ENCODE measurements around the gene AR. TPM values are rescaled to one million over a fixed set of nuclear protein-coding genes. Genes with fewer than 3 reads are reported as not detected.

AR gene
- total and polyA plus RNA-seq, 7 donors: 0.99 to 16.0 (median 7.3) TPM

DNA sequence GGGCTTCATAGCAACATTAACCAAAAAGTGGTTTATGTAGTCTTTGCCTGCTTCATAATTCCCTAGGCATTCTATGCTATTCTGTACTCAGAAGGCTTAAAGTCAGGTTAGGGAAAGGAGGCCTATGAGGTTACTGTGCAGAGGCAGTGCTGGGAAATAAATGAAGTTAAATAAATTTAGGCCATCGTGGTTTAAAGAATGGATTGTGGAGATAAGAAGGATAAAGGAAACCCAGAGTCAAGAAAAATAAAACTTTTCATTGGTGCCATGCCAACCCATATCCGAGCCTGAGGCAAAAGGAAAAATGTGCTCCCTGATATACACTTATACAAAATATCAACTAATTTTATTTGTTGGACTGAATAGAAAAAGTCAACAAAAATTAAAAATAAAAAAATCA lies 70.2 kb downstream of the AR start:
- H3K27me3 ChIP-seq (ENCODE audit: insufficient read depth in 3 of 3, low read length in 2 of 3): no peaks in the 10 kb centered on the region
- no peak for DNase-seq
- H3K4me1 ChIP-seq: no peaks in the 10 kb centered on the region
- 63 to 74% (median 72%) methylated on average over 2 of the region's 2 CpGs for WGBS, 3 donors
- TF ChIP-seq CTCF (IDR thresholded peaks at IDR 0.05): no peak
- H3K9me3 ChIP-seq: peaks cover 12% of the 10 kb centered on the region
- H3K36me3 ChIP-seq (ENCODE audit: insufficient read depth in 1 of 2, low read depth in 1 of 2): no peaks in the 10 kb centered on the region
- no peak for ATAC-seq
- intact Hi-C loops (cut with DNase I): no loop called here
- no peak overlapping the region for H3K27ac ChIP-seq
- no peak overlapping the region for H3K4me3 ChIP-seq

GRCh38 chrX:67614423-67614822 lies 70.6 kb downstream of the AR start:
- no peaks in the 10 kb centered on the region for H3K36me3 ChIP-seq (ENCODE audit: insufficient read depth in 1 of 2, low read depth in 1 of 2)
- TF ChIP-seq CTCF (IDR thresholded peaks at IDR 0.05): no peak
- no peak for DNase-seq
- H3K4me3 ChIP-seq: no peak overlapping the region
- H3K4me1 ChIP-seq: no peaks in the 10 kb centered on the region
- no peak overlapping the region for H3K27ac ChIP-seq
- intact Hi-C loops (cut with DNase I): no loop called here
- H3K9me3 ChIP-seq: peaks cover 12% of the 10 kb centered on the region
- no peak for ATAC-seq
- WGBS, 3 donors: 65 to 90% (median 70%) methylated on average over 1 of the region's 1 CpG
- H3K27me3 ChIP-seq (ENCODE audit: insufficient read depth in 3 of 3, low read length in 2 of 3): no peaks in the 10 kb centered on the region

DNA sequence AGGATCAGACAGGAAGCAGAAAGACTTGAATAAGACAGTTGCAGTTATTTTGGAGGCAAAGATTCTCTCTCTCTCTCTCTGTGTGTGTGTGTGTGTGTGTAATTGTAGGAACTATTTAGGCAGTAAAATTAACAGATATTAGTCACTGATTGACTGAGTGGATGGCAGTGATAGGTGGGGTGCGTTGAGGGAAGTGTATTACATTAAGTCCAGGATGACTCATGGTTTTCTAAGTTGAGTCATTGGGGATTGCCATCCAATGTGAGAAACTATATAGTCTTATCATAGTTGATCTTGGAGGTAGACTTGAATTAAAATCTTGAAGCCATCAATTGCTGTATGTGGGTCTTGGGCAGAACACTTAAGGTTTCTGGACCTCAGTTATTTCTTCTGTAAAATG lies 75.4 kb downstream of the AR start:
- peaks cover 11% of the 10 kb centered on the region for H3K9me3 ChIP-seq
- H3K4me3 ChIP-seq: no peak overlapping the region
- H3K27me3 ChIP-seq (ENCODE audit: insufficient read depth in 3 of 3, low read length in 2 of 3): no peaks in the 10 kb centered on the region
- H3K36me3 ChIP-seq (ENCODE audit: insufficient read depth in 1 of 2, low read depth in 1 of 2): no peaks in the 10 kb centered on the region
- no peak overlapping the region for H3K27ac ChIP-seq
- no peak for TF ChIP-seq CTCF (IDR thresholded peaks at IDR 0.05)
- ATAC-seq (peak in 3 of 4 donors; percentile 44 to 61 (median 57)), DNase-seq (no peak)
- 16 to 35% (median 21%) methylated on average over 1 of the region's 1 CpG for WGBS, 3 donors
- intact Hi-C loops (cut with DNase I): no loop called here
- H3K4me1 ChIP-seq: no peaks in the 10 kb centered on the region

GRCh38 chrX:67622053-67622585 lies 78.3 kb downstream of the AR start:
- no peaks in the 10 kb centered on the region for H3K36me3 ChIP-seq (ENCODE audit: insufficient read depth in 1 of 2, low read depth in 1 of 2)
- no peak overlapping the region for H3K4me3 ChIP-seq
- no peak for TF ChIP-seq CTCF (IDR thresholded peaks at IDR 0.05)
- H3K27ac ChIP-seq: no peak overlapping the region
- DNase-seq: no peak
- peak in 1 of 4 donors; percentile 24 for ATAC-seq
- intact Hi-C loops (cut with DNase I): no loop called here
- H3K9me3 ChIP-seq: peaks cover 6% of the 10 kb centered on the region
- H3K4me1 ChIP-seq: no peaks in the 10 kb centered on the region
- 37 to 49% (median 42%) methylated on average over 2 of the region's 2 CpGs for WGBS, 3 donors
- H3K27me3 ChIP-seq (ENCODE audit: insufficient read depth in 3 of 3, low read length in 2 of 3): no peaks in the 10 kb centered on the region

DNA sequence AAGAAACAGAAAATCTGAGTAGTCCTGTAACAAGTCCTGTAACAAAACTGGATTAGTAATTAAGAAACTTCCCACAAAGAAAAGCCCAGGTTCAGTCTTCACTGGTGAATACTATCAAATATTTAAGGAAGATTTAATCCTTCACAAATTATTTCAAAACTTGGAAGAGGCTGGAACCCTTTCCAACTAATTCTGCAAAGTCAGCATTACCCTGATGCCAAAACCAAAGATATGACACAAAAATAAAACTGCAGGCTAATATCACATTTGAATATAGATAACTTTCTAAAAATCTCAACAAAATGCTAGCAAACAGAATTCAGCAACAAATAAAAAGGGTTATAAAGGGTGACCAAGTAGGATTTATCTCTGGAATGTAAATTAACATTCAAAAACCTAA lies 80.5 kb downstream of the AR start:
- no peaks in the 10 kb centered on the region for H3K36me3 ChIP-seq (ENCODE audit: insufficient read depth in 1 of 2, low read depth in 1 of 2)
- peaks cover 9% of the 10 kb centered on the region for H3K9me3 ChIP-seq
- H3K4me1 ChIP-seq: no peaks in the 10 kb centered on the region
- no peak for TF ChIP-seq CTCF (IDR thresholded peaks at IDR 0.05)
- no peak for ATAC-seq
- no peaks in the 10 kb centered on the region for H3K27me3 ChIP-seq (ENCODE audit: insufficient read depth in 3 of 3, low read length in 2 of 3)
- no peak overlapping the region for H3K27ac ChIP-seq
- DNase-seq: no peak
- intact Hi-C loops (cut with DNase I): no loop called here
- H3K4me3 ChIP-seq: no peak overlapping the region

Data from psoas muscle (tissue), 8 donors.